ENCODE results near the gene RPIA. TPM values are rescaled to one million over a fixed set of nuclear protein-coding genes. Genes with fewer than 3 reads are reported as not detected.
A peak's percentile ranks its signal among the peaks of the same experiment; 100 is the strongest.
"Not testable (repeated sequence)": the region's sequence is repeated elsewhere in the genome, so short reads cannot be mapped to it uniquely, and the experiment has no call there.

The RPIA gene
- total RNA-seq, 1 donor from 2014 or later, result 15.8 TPM

GRCh38 chr2:88758702-88759101 is 67.2 kb downstream of the RPIA start:
- intact Hi-C loops (cut with DNase I); DNase-seq (ENCODE audit: missing footprints); ATAC-seq: not testable (repeated sequence)

GRCh38 chr2:88760819-88761598 is 69.5 kb downstream of the RPIA start:
- DNase-seq (ENCODE audit: missing footprints), result no peak
- intact Hi-C loops (cut with DNase I), result no loop called here
- ATAC-seq, result no peak

- no peak for DNase-seq (ENCODE audit: missing footprints)
- ATAC-seq, result no peak
- intact Hi-C loops (cut with DNase I), result no loop called here
Measured at GRCh38 chr2:88764141-88764849, 72.8 kb downstream of the RPIA start.

GRCh38 chr2:88764850-88765153 is 73.3 kb downstream of the RPIA start:
- ATAC-seq (no peak), DNase-seq (ENCODE audit: missing footprints) (no peak)
- intact Hi-C loops (cut with DNase I), result no loop called here

- ATAC-seq, result no peak
Measured at GRCh38 chr2:88765154-88765888, 73.8 kb downstream of the RPIA start.

GRCh38 chr2:88765889-88766481 is 74.5 kb downstream of the RPIA start:
- intact Hi-C loops (cut with DNase I); DNase-seq (ENCODE audit: missing footprints); ATAC-seq: not testable (repeated sequence)

More at GRCh38 chr2:88765154-88765888, 73.8 kb downstream of the RPIA start:
- intact Hi-C loops (cut with DNase I), result no loop called here
- DNase-seq (ENCODE audit: missing footprints), result no peak

GRCh38 chr2:88770016-88770415 is 78.5 kb downstream of the RPIA start:
- ATAC-seq, result no peak
- DNase-seq (ENCODE audit: missing footprints), result no peak
- intact Hi-C loops (cut with DNase I), result no loop called here

GRCh38 chr2:88773233-88774028 is 82.0 kb downstream of the RPIA start:
- ATAC-seq, result peak; percentile 42
- DNase-seq (ENCODE audit: missing footprints); intact Hi-C loops (cut with DNase I): not testable (repeated sequence)

GRCh38 chr2:88789213-88789612 is 97.7 kb downstream of the RPIA start:
- ATAC-seq; intact Hi-C loops (cut with DNase I); DNase-seq (ENCODE audit: missing footprints): not testable (repeated sequence)

- ATAC-seq; intact Hi-C loops (cut with DNase I); DNase-seq (ENCODE audit: missing footprints): not testable (repeated sequence)
Measured at GRCh38 chr2:88795932-88796331, 104.5 kb downstream of the RPIA start.

GRCh38 chr2:88796523-88796922 is 105.0 kb downstream of the RPIA start:
- DNase-seq (ENCODE audit: missing footprints); ATAC-seq; intact Hi-C loops (cut with DNase I): not testable (repeated sequence)

GRCh38 chr2:88797164-88797563 is 105.7 kb downstream of the RPIA start:
- DNase-seq (ENCODE audit: missing footprints); intact Hi-C loops (cut with DNase I); ATAC-seq: not testable (repeated sequence)

Other genes starting within 250 kb of the RPIA start
- gene FOXI3, start 239.0 kb upstream of the RPIA start, total RNA-seq, result not detected
- gene EIF2AK3, start 64.2 kb upstream of the RPIA start, total RNA-seq, result 4.3 TPM